GM13977 (cell line): Measurements from ENCODE around the gene OR52E5.

Experiments
- DNase-seq: peaks from one replicate; pipeline ENCODE4 v3.0.0; 2012; ENCODE audit warnings: low spot score
- in situ Hi-C: fragments of 300-500 bp; cut with MboI; formaldehyde crosslinking; loops from one replicate; pipeline ENCODE4 v1.12.0; 2022; ENCODE audit warnings: low sequenced_read_pairs, low pct_unique_long_range_greater_than_20kb, mixed read lengths, inconsistent platforms; ENCODE audit not compliant: unreplicated experiment
- TF ChIP-seq, protein P1 (sequence below): IDR thresholded peaks from 2 replicates; pipeline ENCODE4 v1.5.1; 2012; ENCODE audit warnings: mild to moderate bottlenecking, control low read depth; ENCODE audit not compliant: insufficient read depth; ENCODE audit errors: extremely low read depth, missing control alignments

Gene OR52E5

DNA sequence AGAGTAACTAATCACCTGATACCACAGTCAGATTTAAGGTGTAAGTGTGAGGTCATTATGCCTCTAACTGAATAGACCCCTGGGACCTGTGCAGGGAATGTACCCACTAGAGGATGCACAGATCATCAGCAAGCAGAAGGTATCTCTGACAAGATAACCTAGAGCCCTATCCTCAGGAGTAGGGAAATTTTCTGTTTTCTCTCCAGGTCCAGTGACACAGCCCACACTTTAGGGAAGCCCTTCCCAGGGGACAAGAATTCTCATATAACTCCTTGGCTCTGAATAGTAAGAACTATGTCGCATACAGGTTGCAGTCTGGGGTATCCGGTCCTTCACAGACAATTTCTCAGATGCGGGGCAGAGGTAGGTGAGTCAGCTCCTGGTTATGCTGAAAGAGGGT is at the start of gene OR52E5:
Gene OR52E5 (plus strand): TSS at position 301 of the 400 bp plus-strand sequence. CDS start 7,569 bp downstream, outside the sequence.
- DNase-seq: no peak
- in situ Hi-C loops: no loop called here
- TF ChIP-seq, protein P1, sequence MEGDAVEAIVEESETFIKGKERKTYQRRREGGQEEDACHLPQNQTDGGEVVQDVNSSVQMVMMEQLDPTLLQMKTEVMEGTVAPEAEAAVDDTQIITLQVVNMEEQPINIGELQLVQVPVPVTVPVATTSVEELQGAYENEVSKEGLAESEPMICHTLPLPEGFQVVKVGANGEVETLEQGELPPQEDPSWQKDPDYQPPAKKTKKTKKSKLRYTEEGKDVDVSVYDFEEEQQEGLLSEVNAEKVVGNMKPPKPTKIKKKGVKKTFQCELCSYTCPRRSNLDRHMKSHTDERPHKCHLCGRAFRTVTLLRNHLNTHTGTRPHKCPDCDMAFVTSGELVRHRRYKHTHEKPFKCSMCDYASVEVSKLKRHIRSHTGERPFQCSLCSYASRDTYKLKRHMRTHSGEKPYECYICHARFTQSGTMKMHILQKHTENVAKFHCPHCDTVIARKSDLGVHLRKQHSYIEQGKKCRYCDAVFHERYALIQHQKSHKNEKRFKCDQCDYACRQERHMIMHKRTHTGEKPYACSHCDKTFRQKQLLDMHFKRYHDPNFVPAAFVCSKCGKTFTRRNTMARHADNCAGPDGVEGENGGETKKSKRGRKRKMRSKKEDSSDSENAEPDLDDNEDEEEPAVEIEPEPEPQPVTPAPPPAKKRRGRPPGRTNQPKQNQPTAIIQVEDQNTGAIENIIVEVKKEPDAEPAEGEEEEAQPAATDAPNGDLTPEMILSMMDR: no peak

DNA sequence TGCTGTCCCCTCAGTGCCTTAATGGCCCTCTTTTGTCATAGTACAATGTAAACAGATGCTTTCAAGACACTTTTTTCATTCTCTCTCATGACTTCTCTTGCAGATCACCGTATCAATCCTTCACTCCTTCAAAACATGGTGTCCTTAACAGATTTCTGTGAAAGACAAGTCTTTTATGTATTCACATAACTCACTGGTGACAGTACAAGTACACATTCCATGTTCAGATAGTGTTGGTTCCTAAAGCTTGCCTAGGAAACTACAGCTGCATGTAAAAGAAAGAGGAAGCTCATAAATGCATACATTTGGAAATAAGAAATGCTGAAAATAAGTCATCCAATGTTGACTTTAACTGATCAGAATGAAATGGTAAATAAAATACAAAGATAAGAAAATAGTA is 46.3 kb upstream of the OR52E5 start:
- DNase-seq: no peak
- TF ChIP-seq, protein P1: no peak
- in situ Hi-C loops: no loop called here

DNA sequence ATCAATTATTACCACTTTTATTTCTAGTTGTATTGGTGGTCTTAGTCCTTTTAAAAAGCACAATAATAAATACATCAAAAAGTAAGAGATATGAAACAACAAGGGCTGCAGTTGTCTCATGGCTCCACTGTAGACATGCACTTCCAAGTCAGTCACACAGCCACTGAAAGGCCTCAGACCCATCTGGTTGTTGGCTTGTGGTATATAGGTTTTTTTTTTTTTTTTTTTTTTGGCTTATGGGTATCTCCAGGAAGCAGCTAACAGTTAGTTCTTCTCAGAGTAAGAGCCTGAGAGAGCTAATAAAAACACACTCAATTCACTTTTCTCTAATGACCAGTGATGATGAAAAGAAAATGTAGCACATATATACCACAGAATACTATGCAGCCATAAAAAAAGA is 45.3 kb upstream of the OR52E5 start:
- TF ChIP-seq, protein P1: no peak
- in situ Hi-C loops: no loop called here
- no peak for DNase-seq

DNA sequence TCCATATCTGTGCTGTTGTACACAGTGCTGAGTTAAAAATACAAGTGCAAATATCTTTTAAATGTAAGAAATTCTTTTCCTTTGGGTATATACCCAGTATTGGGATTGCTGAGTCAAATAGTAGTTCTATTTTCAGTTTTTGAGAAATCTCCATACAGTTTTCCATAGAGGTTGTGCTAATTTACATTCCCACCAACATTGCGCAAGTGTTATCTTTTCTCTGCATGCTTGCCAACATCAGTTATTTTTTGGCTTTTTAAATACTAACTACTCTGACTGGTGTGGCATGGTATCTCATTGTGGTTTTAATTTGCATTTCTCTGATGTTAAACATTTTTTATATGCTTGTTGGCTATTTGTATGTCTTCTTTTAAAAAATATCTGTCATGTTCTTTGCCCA is 42.0 kb upstream of the OR52E5 start:
- TF ChIP-seq, protein P1: no peak
- in situ Hi-C loops: no loop called here
- no peak for DNase-seq

DNA sequence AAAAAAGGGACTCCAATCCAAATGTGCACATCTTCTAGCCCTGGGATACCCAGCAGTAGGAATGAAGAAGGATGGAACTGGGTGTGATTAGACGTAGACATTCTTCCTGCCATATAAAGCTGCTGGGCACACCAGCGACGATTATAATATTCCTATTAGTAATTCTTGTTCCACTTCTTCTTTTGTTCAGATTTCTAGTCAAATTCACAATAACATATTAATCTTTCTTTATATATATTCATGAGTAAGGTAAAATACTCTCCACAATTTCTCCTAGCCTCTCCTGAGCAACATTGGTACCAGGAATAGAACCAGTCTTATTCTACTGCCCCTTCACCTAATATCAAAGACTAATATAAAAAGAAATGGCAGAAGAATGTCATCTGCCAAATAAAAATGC is 35.4 kb upstream of the OR52E5 start, which contains the start of gene OR52E8:
Gene OR52E8 (minus strand): TSS at position 101 of the 400 bp plus-strand sequence. CDS start 0 bp downstream, at position 101.
- in situ Hi-C loops: no loop called here
- no peak for DNase-seq
- TF ChIP-seq, protein P1: no peak

DNA sequence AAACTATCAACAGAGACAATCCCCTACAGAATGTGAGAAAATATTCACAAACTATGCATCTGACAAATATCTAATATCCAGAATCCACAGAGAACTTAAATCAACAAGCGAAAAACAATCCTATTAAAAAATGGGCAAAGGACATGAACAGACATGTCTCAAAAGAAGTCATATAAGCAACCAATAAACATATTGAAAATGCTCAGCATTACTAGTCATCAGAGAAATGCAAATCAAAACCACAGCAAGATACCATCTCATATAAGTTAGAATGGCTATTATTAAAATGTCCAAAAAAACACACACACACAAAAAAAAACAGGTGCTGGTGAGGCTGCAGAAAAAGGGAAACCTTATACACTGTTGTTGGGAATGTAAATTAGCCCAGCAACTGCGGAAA is 27.2 kb upstream of the OR52E5 start:
- DNase-seq: no peak
- TF ChIP-seq, protein P1: no peak
- in situ Hi-C loops: no loop called here

DNA sequence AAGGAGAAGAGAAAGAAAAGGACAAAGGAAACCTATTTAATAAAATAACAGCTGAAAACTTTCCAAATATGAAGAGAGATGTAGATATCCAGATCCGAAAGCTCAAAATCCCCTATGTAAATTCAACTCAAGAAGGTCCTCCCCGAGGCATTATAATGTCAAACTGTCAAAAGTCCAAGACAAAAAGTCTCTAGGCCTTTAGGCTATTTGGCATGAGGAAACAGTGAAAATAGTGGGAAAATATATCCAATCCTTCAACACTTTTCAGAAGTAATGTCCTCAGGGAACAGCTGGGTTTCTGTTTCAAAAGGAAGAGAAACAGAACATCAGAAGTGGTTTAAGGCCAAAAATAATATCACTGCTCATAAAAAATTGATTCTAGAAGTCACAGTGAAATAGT is 14.4 kb upstream of the OR52E5 start:
- in situ Hi-C loops: no loop called here
- TF ChIP-seq, protein P1: no peak
- no peak for DNase-seq
